ENCODE data around the gene KLHL26. TPM values are rescaled to one million over a fixed set of nuclear protein-coding genes. Genes with fewer than 3 reads are reported as not detected.

KLHL26 gene
- total RNA-seq, 1 experiment from 2014 or later = 7.5 TPM

GRCh38 chr19:18608805-18609716 is 27.8 kb upstream of the KLHL26 start:
- no peaks in the 10 kb centered on the region for H3K9me3 Mint-ChIP-seq (ENCODE audit: low read depth, unreplicated experiment)
- CTCF ChIA-PET = no interaction called here
- intact Hi-C loops (cut with micrococcal nuclease; ENCODE audit: unreplicated experiment) = no loop called here
- TF ChIP-seq, protein P1, sequence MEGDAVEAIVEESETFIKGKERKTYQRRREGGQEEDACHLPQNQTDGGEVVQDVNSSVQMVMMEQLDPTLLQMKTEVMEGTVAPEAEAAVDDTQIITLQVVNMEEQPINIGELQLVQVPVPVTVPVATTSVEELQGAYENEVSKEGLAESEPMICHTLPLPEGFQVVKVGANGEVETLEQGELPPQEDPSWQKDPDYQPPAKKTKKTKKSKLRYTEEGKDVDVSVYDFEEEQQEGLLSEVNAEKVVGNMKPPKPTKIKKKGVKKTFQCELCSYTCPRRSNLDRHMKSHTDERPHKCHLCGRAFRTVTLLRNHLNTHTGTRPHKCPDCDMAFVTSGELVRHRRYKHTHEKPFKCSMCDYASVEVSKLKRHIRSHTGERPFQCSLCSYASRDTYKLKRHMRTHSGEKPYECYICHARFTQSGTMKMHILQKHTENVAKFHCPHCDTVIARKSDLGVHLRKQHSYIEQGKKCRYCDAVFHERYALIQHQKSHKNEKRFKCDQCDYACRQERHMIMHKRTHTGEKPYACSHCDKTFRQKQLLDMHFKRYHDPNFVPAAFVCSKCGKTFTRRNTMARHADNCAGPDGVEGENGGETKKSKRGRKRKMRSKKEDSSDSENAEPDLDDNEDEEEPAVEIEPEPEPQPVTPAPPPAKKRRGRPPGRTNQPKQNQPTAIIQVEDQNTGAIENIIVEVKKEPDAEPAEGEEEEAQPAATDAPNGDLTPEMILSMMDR (IDR thresholded peaks at IDR 0.05; ENCODE audit: unreplicated experiment) = no peak
- no peak for DNase-seq
- H3K27ac Mint-ChIP-seq (ENCODE audit: unreplicated experiment) = no peak overlapping the region
- H3K27me3 Mint-ChIP-seq (ENCODE audit: unreplicated experiment) = peaks cover 82% of the 10 kb centered on the region
- H3K4me1 Mint-ChIP-seq (ENCODE audit: low read depth, unreplicated experiment) = peaks cover 7% of the 10 kb centered on the region
- H3K36me3 Mint-ChIP-seq (ENCODE audit: insufficient read depth, unreplicated experiment) = peaks cover 9% of the 10 kb centered on the region
- no peak overlapping the region for H3K4me3 Mint-ChIP-seq (ENCODE audit: low read depth, unreplicated experiment)
- no TSS peak for BruUV-seq (replicated peaks)

DNA sequence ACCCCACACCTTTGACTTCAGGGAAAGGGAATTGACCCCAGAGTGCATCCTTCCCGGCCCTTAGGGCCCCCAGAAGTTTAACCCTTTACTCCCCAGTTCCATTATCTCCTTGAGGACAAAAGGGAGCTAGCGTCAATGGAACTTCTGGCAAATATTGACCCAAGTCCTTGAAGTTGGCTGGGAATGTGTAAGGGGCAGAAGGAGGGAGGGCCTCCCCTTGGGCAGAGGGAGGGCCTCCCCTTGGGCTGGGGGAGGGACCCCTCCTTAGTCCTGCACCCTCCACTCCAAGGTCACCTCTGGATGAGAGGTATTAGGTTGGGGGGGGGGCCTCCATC is 27.1 kb upstream of the KLHL26 start:
- no peaks in the 10 kb centered on the region for H3K9me3 Mint-ChIP-seq (ENCODE audit: low read depth, unreplicated experiment)
- H3K27me3 Mint-ChIP-seq (ENCODE audit: unreplicated experiment) = peaks cover 85% of the 10 kb centered on the region
- no TSS peak for BruUV-seq (replicated peaks)
- H3K27ac Mint-ChIP-seq (ENCODE audit: unreplicated experiment) = no peak overlapping the region
- peaks cover 9% of the 10 kb centered on the region for H3K36me3 Mint-ChIP-seq (ENCODE audit: insufficient read depth, unreplicated experiment)
- no peak overlapping the region for H3K4me3 Mint-ChIP-seq (ENCODE audit: low read depth, unreplicated experiment)
- TF ChIP-seq, protein P1 (IDR thresholded peaks at IDR 0.05; ENCODE audit: unreplicated experiment) = no peak
- CTCF ChIA-PET = no interaction called here
- intact Hi-C loops (cut with micrococcal nuclease; ENCODE audit: unreplicated experiment) = no loop called here
- H3K4me1 Mint-ChIP-seq (ENCODE audit: low read depth, unreplicated experiment) = peaks cover 7% of the 10 kb centered on the region
- no peak for DNase-seq

GRCh38 chr19:18610245-18610555 is 26.6 kb upstream of the KLHL26 start:
- Mint-ChIP-seq H3K9me3 (ENCODE audit: low read depth, unreplicated experiment) (no peaks in the 10 kb centered on the region), H3K4me3 (ENCODE audit: low read depth, unreplicated experiment) (no peak overlapping the region), H3K36me3 (ENCODE audit: insufficient read depth, unreplicated experiment) (peaks cover 9% of the 10 kb centered on the region), H3K27ac (ENCODE audit: unreplicated experiment) (no peak overlapping the region), H3K4me1 (ENCODE audit: low read depth, unreplicated experiment) (peaks cover 7% of the 10 kb centered on the region), H3K27me3 (ENCODE audit: unreplicated experiment) (peaks cover 85% of the 10 kb centered on the region)
- intact Hi-C loops (cut with micrococcal nuclease; ENCODE audit: unreplicated experiment) = no loop called here
- CTCF ChIA-PET = no interaction called here
- no TSS peak for BruUV-seq (replicated peaks)
- TF ChIP-seq, protein P1 (IDR thresholded peaks at IDR 0.05; ENCODE audit: unreplicated experiment) = no peak
- no peak for DNase-seq

GRCh38 chr19:18610556-18611326 is 26.1 kb upstream of the KLHL26 start:
- no TSS peak for BruUV-seq (replicated peaks)
- intact Hi-C loops (cut with micrococcal nuclease; ENCODE audit: unreplicated experiment) = no loop called here
- CTCF ChIA-PET = no interaction called here
- TF ChIP-seq, protein P1 (IDR thresholded peaks at IDR 0.05; ENCODE audit: unreplicated experiment) = no peak
- Mint-ChIP-seq H3K4me1 (ENCODE audit: low read depth, unreplicated experiment) (peaks cover 7% of the 10 kb centered on the region), H3K27ac (ENCODE audit: unreplicated experiment) (no peak overlapping the region), H3K9me3 (ENCODE audit: low read depth, unreplicated experiment) (no peaks in the 10 kb centered on the region), H3K36me3 (ENCODE audit: insufficient read depth, unreplicated experiment) (peaks cover 9% of the 10 kb centered on the region), H3K27me3 (ENCODE audit: unreplicated experiment) (peaks cover 85% of the 10 kb centered on the region), H3K4me3 (ENCODE audit: low read depth, unreplicated experiment) (peak overlapping the region; percentile 31)
- DNase-seq = no peak

Data from Calu3 (cell line).